Measurements from ENCODE around the gene AHNAK. TPM values are rescaled to one million over a fixed set of nuclear protein-coding genes. Genes with fewer than 3 reads are reported as not detected.

The AHNAK gene
- total and polyA plus RNA-seq, 2 donors (not counting 1 experiment from before 2014, with no cell fraction given), result 220 to 762 TPM

DNA sequence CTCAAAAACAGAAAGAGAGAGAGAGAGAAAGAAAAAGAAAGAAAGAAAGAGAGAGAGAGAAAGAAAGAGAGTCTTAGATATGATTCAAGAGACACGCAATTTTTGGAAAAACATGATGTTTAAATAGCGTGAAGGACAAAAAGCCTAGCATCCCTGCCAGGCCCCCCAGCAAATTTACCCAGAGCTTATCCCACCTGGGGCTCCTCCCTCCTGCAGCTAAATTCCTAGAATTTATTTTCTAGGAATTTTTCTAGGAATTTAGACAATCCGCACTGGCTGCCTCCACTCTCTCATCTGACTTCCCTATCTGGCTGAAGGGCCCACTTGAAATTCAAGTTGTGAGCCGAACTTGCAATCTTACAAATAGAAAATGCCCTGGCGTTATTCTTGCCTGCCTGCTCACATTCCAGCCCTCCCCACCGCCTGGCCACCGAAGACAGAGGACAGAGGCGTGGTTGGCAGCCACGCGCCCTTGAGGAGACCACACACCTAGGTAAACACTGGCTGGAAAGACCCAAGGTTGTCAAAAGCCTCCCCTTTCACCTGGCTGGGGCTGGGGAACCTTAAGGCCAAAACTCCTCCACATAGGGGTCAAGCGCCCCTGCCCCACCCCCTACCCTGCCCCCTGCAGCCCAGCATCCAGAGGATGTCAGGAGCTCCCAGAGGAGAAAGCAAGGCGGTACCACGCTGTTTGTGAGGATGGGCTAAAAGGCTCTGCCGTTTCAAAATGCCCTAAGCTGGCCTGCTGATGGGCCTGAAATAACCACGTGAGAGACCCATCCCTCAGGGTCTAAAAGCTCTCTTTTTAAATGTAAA, 42.2 kb downstream of the AHNAK start:
- Histone ChIP-seq H3K4me1 (ENCODE audit: control insufficient read depth, extremely low read depth, insufficient read depth, low read length) (peaks cover 5% of the 10 kb centered on the region), H3K36me3 (ENCODE audit: control insufficient read depth, insufficient read depth, low read length) (no peaks in the 10 kb centered on the region), H3K9ac (ENCODE audit: insufficient read depth, low read length) (no peak overlapping the region), H3K27ac (ENCODE audit: insufficient read depth, low read length) (no peak overlapping the region), H3K4me2 (ENCODE audit: extremely low read depth, insufficient read depth, low read length) (no peak overlapping the region), H4K20me1 (ENCODE audit: control insufficient read depth, extremely low read depth, insufficient read depth, low read length) (no peaks in the 10 kb centered on the region), H3K79me2 (ENCODE audit: control insufficient read depth, insufficient read depth, low read length) (no peaks in the 10 kb centered on the region), H3K27me3 (ENCODE audit: control insufficient read depth, insufficient read depth, low read length) (no peaks in the 10 kb centered on the region), H3K9me3 (ENCODE audit: control insufficient read depth, insufficient read depth, low read depth, low read length) (no peaks in the 10 kb centered on the region), H2AFZ (ENCODE audit: low read length) (no peak overlapping the region), H3K4me3 (replicated peaks in 1 of 4; ENCODE audit: control extremely low read depth in 1 of 4, insufficient read depth in 1 of 4, low read depth in 3 of 4, low read length in 4 of 4) (no peak overlapping the region)
- TF ChIP-seq, protein P1, sequence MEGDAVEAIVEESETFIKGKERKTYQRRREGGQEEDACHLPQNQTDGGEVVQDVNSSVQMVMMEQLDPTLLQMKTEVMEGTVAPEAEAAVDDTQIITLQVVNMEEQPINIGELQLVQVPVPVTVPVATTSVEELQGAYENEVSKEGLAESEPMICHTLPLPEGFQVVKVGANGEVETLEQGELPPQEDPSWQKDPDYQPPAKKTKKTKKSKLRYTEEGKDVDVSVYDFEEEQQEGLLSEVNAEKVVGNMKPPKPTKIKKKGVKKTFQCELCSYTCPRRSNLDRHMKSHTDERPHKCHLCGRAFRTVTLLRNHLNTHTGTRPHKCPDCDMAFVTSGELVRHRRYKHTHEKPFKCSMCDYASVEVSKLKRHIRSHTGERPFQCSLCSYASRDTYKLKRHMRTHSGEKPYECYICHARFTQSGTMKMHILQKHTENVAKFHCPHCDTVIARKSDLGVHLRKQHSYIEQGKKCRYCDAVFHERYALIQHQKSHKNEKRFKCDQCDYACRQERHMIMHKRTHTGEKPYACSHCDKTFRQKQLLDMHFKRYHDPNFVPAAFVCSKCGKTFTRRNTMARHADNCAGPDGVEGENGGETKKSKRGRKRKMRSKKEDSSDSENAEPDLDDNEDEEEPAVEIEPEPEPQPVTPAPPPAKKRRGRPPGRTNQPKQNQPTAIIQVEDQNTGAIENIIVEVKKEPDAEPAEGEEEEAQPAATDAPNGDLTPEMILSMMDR (conservative IDR thresholded peaks at IDR 0.05 in 1 of 2, IDR thresholded peaks at IDR 0.05 in 1 of 2; ENCODE audit: low read depth in 1 of 2, low read length in 2 of 2), result no peak
- TF ChIP-seq EZH2 (IDR thresholded peaks at IDR 0.05; ENCODE audit: low read length, missing control alignments), result no peak
- no peak for DNase-seq (ENCODE audit: low read depth in 2 of 2)

DNA sequence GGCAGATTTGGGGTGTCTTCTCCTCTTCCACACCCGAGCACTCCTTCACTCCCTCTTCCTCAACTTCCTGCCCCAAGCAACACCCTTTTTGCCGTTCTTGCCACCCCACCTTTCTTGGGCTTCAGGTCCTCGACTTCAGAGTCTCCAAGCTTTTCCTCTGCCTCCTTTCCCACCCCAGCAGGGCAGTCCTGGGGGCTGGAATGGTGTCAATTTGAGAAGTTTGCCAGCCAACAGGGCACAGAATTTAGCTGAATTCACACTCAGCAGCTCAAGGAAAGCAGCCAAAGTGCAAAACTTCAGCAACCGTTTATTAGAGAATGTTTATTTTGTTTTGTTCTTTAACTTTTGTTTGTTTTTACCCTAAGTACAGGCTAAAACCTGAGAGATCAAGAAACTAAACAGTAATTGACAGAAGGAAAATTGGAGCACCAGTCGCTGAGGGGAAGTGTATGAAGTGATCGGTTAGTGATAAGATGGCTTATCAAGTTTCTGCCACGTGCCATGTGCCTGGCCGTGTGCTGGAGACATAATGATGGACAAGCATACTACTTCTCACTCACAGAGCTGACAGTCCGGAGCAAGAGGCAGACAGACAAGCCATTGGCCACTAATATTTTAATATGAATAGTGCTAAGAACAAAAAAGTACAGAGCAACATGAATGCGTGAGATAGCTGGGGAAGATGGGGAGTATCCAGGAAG, 44.4 kb downstream of the AHNAK start:
- Histone ChIP-seq H3K9me3 (ENCODE audit: control insufficient read depth, insufficient read depth, low read depth, low read length) (no peaks in the 10 kb centered on the region), H3K79me2 (ENCODE audit: control insufficient read depth, insufficient read depth, low read length) (no peaks in the 10 kb centered on the region), H3K27me3 (ENCODE audit: control insufficient read depth, insufficient read depth, low read length) (no peaks in the 10 kb centered on the region), H3K4me2 (ENCODE audit: extremely low read depth, insufficient read depth, low read length) (no peak overlapping the region), H3K27ac (ENCODE audit: insufficient read depth, low read length) (no peak overlapping the region), H3K4me1 (ENCODE audit: control insufficient read depth, extremely low read depth, insufficient read depth, low read length) (peaks cover 5% of the 10 kb centered on the region), H3K9ac (ENCODE audit: insufficient read depth, low read length) (no peak overlapping the region), H4K20me1 (ENCODE audit: control insufficient read depth, extremely low read depth, insufficient read depth, low read length) (no peaks in the 10 kb centered on the region), H3K4me3 (replicated peaks in 1 of 4; ENCODE audit: control extremely low read depth in 1 of 4, insufficient read depth in 1 of 4, low read depth in 3 of 4, low read length in 4 of 4) (no peak overlapping the region), H2AFZ (ENCODE audit: low read length) (no peak overlapping the region), H3K36me3 (ENCODE audit: control insufficient read depth, insufficient read depth, low read length) (no peaks in the 10 kb centered on the region)
- TF ChIP-seq, protein P1 (conservative IDR thresholded peaks at IDR 0.05 in 1 of 2, IDR thresholded peaks at IDR 0.05 in 1 of 2; ENCODE audit: low read depth in 1 of 2, low read length in 2 of 2), result no peak
- no peak for TF ChIP-seq EZH2 (IDR thresholded peaks at IDR 0.05; ENCODE audit: low read length, missing control alignments)
- DNase-seq (ENCODE audit: low read depth in 2 of 2), result no peak

DNA sequence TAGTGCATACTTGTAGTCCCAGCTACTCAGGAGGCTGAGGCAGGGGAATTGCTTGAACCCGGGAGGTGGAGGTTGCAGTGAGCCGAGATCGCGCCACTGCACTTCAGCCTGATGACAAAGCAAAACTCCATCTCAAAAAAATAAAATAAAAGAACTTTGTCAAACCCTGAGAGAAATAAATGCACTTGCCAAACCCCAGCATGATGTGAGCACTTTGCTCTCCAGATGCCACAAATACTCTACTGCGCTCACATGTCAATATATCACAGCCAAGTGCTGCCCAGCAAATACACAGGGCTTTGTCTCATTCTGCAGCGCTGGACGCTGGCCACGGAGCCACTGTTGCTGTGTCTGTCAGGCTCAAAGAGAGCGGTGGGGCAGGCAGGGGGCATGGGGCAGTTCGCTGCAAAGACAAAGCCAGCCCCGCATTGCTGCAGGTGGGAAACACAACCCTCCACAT, 45.1 kb downstream of the AHNAK start:
- no peaks in the 10 kb centered on the region for H3K9me3 ChIP-seq (ENCODE audit: control insufficient read depth, insufficient read depth, low read depth, low read length)
- no peak for TF ChIP-seq EZH2 (IDR thresholded peaks at IDR 0.05; ENCODE audit: low read length, missing control alignments)
- TF ChIP-seq, protein P1 (conservative IDR thresholded peaks at IDR 0.05 in 1 of 2, IDR thresholded peaks at IDR 0.05 in 1 of 2; ENCODE audit: low read depth in 1 of 2, low read length in 2 of 2), result no peak
- no peak overlapping the region for H2AFZ ChIP-seq (ENCODE audit: low read length)
- no peak overlapping the region for H3K27ac ChIP-seq (ENCODE audit: insufficient read depth, low read length)
- peak; percentile 22 to 73 for DNase-seq (ENCODE audit: low read depth in 2 of 2)
- no peak overlapping the region for H3K4me3 ChIP-seq (replicated peaks in 1 of 4; ENCODE audit: control extremely low read depth in 1 of 4, insufficient read depth in 1 of 4, low read depth in 3 of 4, low read length in 4 of 4)
- no peaks in the 10 kb centered on the region for H3K27me3 ChIP-seq (ENCODE audit: control insufficient read depth, insufficient read depth, low read length)
- no peaks in the 10 kb centered on the region for H4K20me1 ChIP-seq (ENCODE audit: control insufficient read depth, extremely low read depth, insufficient read depth, low read length)
- H3K9ac ChIP-seq (ENCODE audit: insufficient read depth, low read length), result no peak overlapping the region
- no peaks in the 10 kb centered on the region for H3K36me3 ChIP-seq (ENCODE audit: control insufficient read depth, insufficient read depth, low read length)
- H3K4me1 ChIP-seq (ENCODE audit: control insufficient read depth, extremely low read depth, insufficient read depth, low read length), result peaks cover 9% of the 10 kb centered on the region
- H3K4me2 ChIP-seq (ENCODE audit: extremely low read depth, insufficient read depth, low read length), result no peak overlapping the region
- no peaks in the 10 kb centered on the region for H3K79me2 ChIP-seq (ENCODE audit: control insufficient read depth, insufficient read depth, low read length)

Measured in fibroblast of lung (primary cell).